HG03354 (cell line): ENCODE data around the gene REEP5.
"Not testable (repeated sequence)": the region's sequence is repeated elsewhere in the genome, so short reads cannot be mapped to it uniquely, and the experiment has no call there.

Source experiments
- ATAC-seq: cut with Tn5 transposase; IDR thresholded peaks from one replicate; pipeline ENCODE4 v1.9.1; 2021; ENCODE audit warnings: mild to moderate bottlenecking; ENCODE audit not compliant: unreplicated experiment, poor library complexity, severe bottlenecking

REEP5 gene

GRCh38 chr5:112933651-112934365 is 11.8 kb upstream of the REEP5 start:
- ATAC-seq, result no peak

- ATAC-seq, result no peak
Measured at GRCh38 chr5:112933105-112933504, 11.1 kb upstream of the REEP5 start.

- no peak for ATAC-seq
Measured at GRCh38 chr5:112931473-112931872, 9.4 kb upstream of the REEP5 start.

GRCh38 chr5:112930082-112930344 is 8.0 kb upstream of the REEP5 start:
- peak; percentile 48 for ATAC-seq

GRCh38 chr5:112929336-112930081 is 7.5 kb upstream of the REEP5 start:
- ATAC-seq, result peak; percentile 78

GRCh38 chr5:112923988-112924387 is 2.0 kb upstream of the REEP5 start:
- peak; percentile 7 for ATAC-seq

- peak; percentile 57 for ATAC-seq
Measured at GRCh38 chr5:112923148-112923917, 1.3 kb upstream of the REEP5 start.

- ATAC-seq, result peak; percentile 38
Measured at GRCh38 chr5:112921026-112921832, 798 bp downstream of the REEP5 start.

GRCh38 chr5:112919972-112920371 is 2.1 kb downstream of the REEP5 start:
- ATAC-seq, result no peak

GRCh38 chr5:112918679-112919078 is 3.3 kb downstream of the REEP5 start:
- no peak for ATAC-seq

GRCh38 chr5:112918136-112918535 is 3.9 kb downstream of the REEP5 start:
- no peak for ATAC-seq

- no peak for ATAC-seq
Measured at GRCh38 chr5:112917453-112917995, 4.5 kb downstream of the REEP5 start.

- ATAC-seq, result no peak
Measured at GRCh38 chr5:112915831-112916230, 6.2 kb downstream of the REEP5 start.

GRCh38 chr5:112914584-112914983 is 7.4 kb downstream of the REEP5 start:
- no peak for ATAC-seq

- ATAC-seq, result no peak
Measured at GRCh38 chr5:112910529-112910928, 11.5 kb downstream of the REEP5 start.

GRCh38 chr5:112908854-112909253 is 13.2 kb downstream of the REEP5 start:
- ATAC-seq, result no peak

GRCh38 chr5:112907166-112907631 is 14.8 kb downstream of the REEP5 start:
- no peak for ATAC-seq

GRCh38 chr5:112906637-112907036 is 15.4 kb downstream of the REEP5 start:
- ATAC-seq, result no peak

GRCh38 chr5:112904996-112905395 is 17.0 kb downstream of the REEP5 start:
- ATAC-seq, result not testable (repeated sequence)

- no peak for ATAC-seq
Measured at GRCh38 chr5:112902561-112902960, 19.5 kb downstream of the REEP5 start.
